A549 (cell line): ENCODE results near the gene SERPINB8.

Source experiments
- CTCF ChIP-seq: fragments of >200 bp; sonication (Bioruptor Twin); formaldehyde crosslinking; IDR thresholded peaks from 3 replicates; pipeline ENCODE4 v1.5.1; 2016
- EP300 ChIP-seq, 2 experiments: fragments of >200 bp; sonication (Bioruptor Twin); formaldehyde crosslinking; IDR thresholded peaks; 2 replicates in 1 of 2; 3 replicates in 1 of 2; pipeline ENCODE4 v1.6.1; 2016 to 2017
- FOSL2 ChIP-seq, 2 experiments: fragments of 450-650 bp in 1 of 2; fragments of >200 bp in 1 of 2; sonication (Bioruptor Twin) in 1 of 2; formaldehyde crosslinking; IDR thresholded peaks; 2 replicates each; pipeline versions ENCODE4 v1.5.0 to v1.6.1; 2016 to 2020; ENCODE audit warnings: mild to moderate bottlenecking in 1 of 2, moderate library complexity in 1 of 2
- HES2 ChIP-seq: fragments of >200 bp; sonication (Bioruptor Twin); formaldehyde crosslinking; IDR thresholded peaks from 2 replicates; pipeline ENCODE4 v1.6.1; 2016
- MYC ChIP-seq: IDR thresholded peaks from 2 replicates; pipeline ENCODE4 v1.6.1; 2012; ENCODE audit warnings: mild to moderate bottlenecking, inconsistent platforms, low read length, improper control_type of control experiment, borderline replicate concordance
- POLR2AphosphoS2 ChIP-seq: conservative IDR thresholded peaks from 2 replicates; pipeline ENCODE4 v1.6.1; 2012; ENCODE audit warnings: low read length, improper control_type of control experiment, inconsistent platforms
- SREBF2 ChIP-seq: fragments of 450-650 bp; IDR thresholded peaks from 2 replicates; pipeline ENCODE4 v1.6.1; 2014; ENCODE audit warnings: mild to moderate bottlenecking, moderate library complexity
- USF2 ChIP-seq: fragments of 450-650 bp; IDR thresholded peaks from 2 replicates; pipeline ENCODE4 v1.6.1; 2014; ENCODE audit warnings: antibody characterized with exemption

GRCh38 chr18:63930773-63931354, 39.0 kb upstream of the SERPINB8 start:
- TF ChIP-seq CTCF (no peak), SREBF2 (no peak), EP300 (IDR thresholded peaks at IDR 0.05) (no peak), HES2 (no peak), POLR2AphosphoS2 (no peak), FOSL2 (IDR thresholded peaks at IDR 0.05) (no peak), FOSL2 (CRISPR knock-in tag; IDR thresholded peaks at IDR 0.05) (no peak), USF2 (no peak), MYC (no peak)
